Stomach (tissue), 9 donors: ENCODE measurements around the gene GULP1. TPM values are rescaled to one million over a fixed set of nuclear protein-coding genes. Genes with fewer than 3 reads are reported as not detected.

ENCODE experiments used
- DNase-seq, 2 donors: peaks; one replicate each; pipeline versions ENCODE4 v3.0.0 to v3.0.0-alpha.2; 2013 to 2019
- H3K27ac ChIP-seq, 5 donors: fragments of 200-600 bp in 4 of 5; sonication (generic) in 4 of 5; one replicate each; pipeline ENCODE4 v1.5.1; 2013 to 2019; ENCODE audit warnings: mild to moderate bottlenecking in 1 of 5, moderate library complexity in 1 of 5
- H3K27me3 ChIP-seq, 3 donors: fragments of 200-600 bp; sonication (generic); one replicate each; pipeline ENCODE4 v1.5.1; 2017 to 2019; ENCODE audit warnings: mixed run types in 1 of 3
- H3K36me3 ChIP-seq, 4 donors: fragments of 200-600 bp; sonication (generic); 1 replicate in 3 of 4; 2 replicates in 1 of 4; pipeline ENCODE4 v1.5.1; 2016 to 2019
- H3K4me1 ChIP-seq, 4 donors: fragments of 200-600 bp; sonication (generic); one replicate each; pipeline ENCODE4 v1.5.1; 2016 to 2019
- H3K4me3 ChIP-seq, 4 donors: fragments of 200-600 bp; sonication (generic) in 3 of 4; one replicate each; pipeline ENCODE4 v1.5.1; 2016 to 2019; ENCODE audit warnings: mild to moderate bottlenecking in 1 of 4
- H3K9me3 ChIP-seq, 4 donors: fragments of 200-600 bp; sonication (generic); one replicate each; pipeline ENCODE4 v1.5.1; 2016 to 2019
- EP300 ChIP-seq: sonication (generic); formaldehyde crosslinking; IDR thresholded peaks from one replicate; pipeline ENCODE4 v1.6.1; 2017; ENCODE audit warnings: antibody characterized with exemption
- POLR2A ChIP-seq, 4 donors: fragments of 450-650 bp; IDR thresholded peaks; one replicate each; pipeline ENCODE4 v1.6.1; 2016; ENCODE audit warnings: antibody characterized with exemption in 4 of 4, control low read depth in 2 of 4, mild to moderate bottlenecking in 1 of 4, moderate library complexity in 1 of 4
- POLR2AphosphoS5 ChIP-seq, 3 donors: sonication (generic); formaldehyde crosslinking; IDR thresholded peaks; one replicate each; pipeline ENCODE4 v1.6.1; 2016; ENCODE audit warnings: antibody characterized with exemption in 3 of 3
- WGBS, 5 donors: extraction: QIAGEN DNeasy Blood & Tissue Kit in 3 of 5; methylation state at CpG; one replicate each; pipeline versions ENCODE4 v1.1.5 to v1.1.7; 2013 to 2018; 5-methylcytosine and 5-hydroxymethylcytosine counted together
- intact Hi-C: fragments of 100-400 bp; cut with DNase I; formaldehyde crosslinking; loops from one replicate; pipeline ENCODE4 v1.15.1; 2023; ENCODE audit warnings: low total_unique reads
- polyA plus RNA-seq, 3 donors: library from polyadenylated mRNA; stranded (reverse); fragments of 200-250 nt; gene quantifications; one replicate each; pipeline ENCODE4 v1.2.3, GENCODE V29; 2013
- total RNA-seq, 5 donors: library from RNA; depleted of rRNA; stranded (reverse); fragments of >200 nt; gene quantifications; one replicate each; pipeline versions ENCODE4 v1.1.0 to v1.2.3, GENCODE V29; 2014 to 2016
- TF ChIP-seq, protein P1 (sequence below), 7 experiments: fragments of 450-650 bp in 4 of 7; fragments of 200-600 bp in 3 of 7; sonication (generic) in 3 of 7; IDR thresholded peaks; one replicate each; pipeline ENCODE4 v1.5.1; 2016 to 2019; ENCODE audit warnings: antibody characterized with exemption in 7 of 7, control low read depth in 2 of 7, mild to moderate bottlenecking in 1 of 7
- donor health status: healthy with polysubstance abuse.
- donor health status: Bipolar disorder and iron deficiency.
- donor health status: healthy.

The GULP1 gene
- total and polyA plus RNA-seq, 8 donors: 4.9 to 179 (median 32.8) TPM

GRCh38 chr2:188561473-188561979 lies 269.9 kb downstream of the GULP1 start:
- 88 to 100% (median 92%) methylated on average over 2 to 4 of the region's 4 CpGs for WGBS, 5 donors
- Histone ChIP-seq H3K27ac (no peak overlapping the region), H3K36me3 (peaks cover 0 to 26% (median 5%) of the 10 kb centered on the region in 4 donors), H3K27me3 (no peaks in the 10 kb centered on the region), H3K4me1 (no peaks in the 10 kb centered on the region), H3K9me3 (peaks cover 0 to 12% (median 3%) of the 10 kb centered on the region in 4 donors), H3K4me3 (no peak overlapping the region)
- TF ChIP-seq POLR2AphosphoS5 (IDR thresholded peaks at IDR 0.05): no peak
- TF ChIP-seq, protein P1, sequence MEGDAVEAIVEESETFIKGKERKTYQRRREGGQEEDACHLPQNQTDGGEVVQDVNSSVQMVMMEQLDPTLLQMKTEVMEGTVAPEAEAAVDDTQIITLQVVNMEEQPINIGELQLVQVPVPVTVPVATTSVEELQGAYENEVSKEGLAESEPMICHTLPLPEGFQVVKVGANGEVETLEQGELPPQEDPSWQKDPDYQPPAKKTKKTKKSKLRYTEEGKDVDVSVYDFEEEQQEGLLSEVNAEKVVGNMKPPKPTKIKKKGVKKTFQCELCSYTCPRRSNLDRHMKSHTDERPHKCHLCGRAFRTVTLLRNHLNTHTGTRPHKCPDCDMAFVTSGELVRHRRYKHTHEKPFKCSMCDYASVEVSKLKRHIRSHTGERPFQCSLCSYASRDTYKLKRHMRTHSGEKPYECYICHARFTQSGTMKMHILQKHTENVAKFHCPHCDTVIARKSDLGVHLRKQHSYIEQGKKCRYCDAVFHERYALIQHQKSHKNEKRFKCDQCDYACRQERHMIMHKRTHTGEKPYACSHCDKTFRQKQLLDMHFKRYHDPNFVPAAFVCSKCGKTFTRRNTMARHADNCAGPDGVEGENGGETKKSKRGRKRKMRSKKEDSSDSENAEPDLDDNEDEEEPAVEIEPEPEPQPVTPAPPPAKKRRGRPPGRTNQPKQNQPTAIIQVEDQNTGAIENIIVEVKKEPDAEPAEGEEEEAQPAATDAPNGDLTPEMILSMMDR (IDR thresholded peaks at IDR 0.05): no peak
- no peak for TF ChIP-seq EP300
- TF ChIP-seq POLR2A (IDR thresholded peaks at IDR 0.05): no peak
- DNase-seq: no peak
- intact Hi-C loops: no loop called here

- TF ChIP-seq POLR2AphosphoS5 (IDR thresholded peaks at IDR 0.05): no peak
- TF ChIP-seq EP300: no peak
- TF ChIP-seq, protein P1 (IDR thresholded peaks at IDR 0.05): no peak
- no peak for TF ChIP-seq POLR2A (IDR thresholded peaks at IDR 0.05)
- H3K4me1 ChIP-seq: no peaks in the 10 kb centered on the region
- H3K27me3 ChIP-seq: no peaks in the 10 kb centered on the region
- WGBS, 5 donors: 88 to 93% (median 92%) methylated on average over 4 of the region's 4 CpGs
- intact Hi-C loops: no loop called here
- peaks cover 0 to 26% (median 12%) of the 10 kb centered on the region in 4 donors for H3K36me3 ChIP-seq
- H3K4me3 ChIP-seq: no peak overlapping the region
- no peaks in the 10 kb centered on the region for H3K9me3 ChIP-seq
- H3K27ac ChIP-seq: no peak overlapping the region
- DNase-seq: no peak
Measured at GRCh38 chr2:188569431-188570165, 277.9 kb downstream of the GULP1 start.

DNA sequence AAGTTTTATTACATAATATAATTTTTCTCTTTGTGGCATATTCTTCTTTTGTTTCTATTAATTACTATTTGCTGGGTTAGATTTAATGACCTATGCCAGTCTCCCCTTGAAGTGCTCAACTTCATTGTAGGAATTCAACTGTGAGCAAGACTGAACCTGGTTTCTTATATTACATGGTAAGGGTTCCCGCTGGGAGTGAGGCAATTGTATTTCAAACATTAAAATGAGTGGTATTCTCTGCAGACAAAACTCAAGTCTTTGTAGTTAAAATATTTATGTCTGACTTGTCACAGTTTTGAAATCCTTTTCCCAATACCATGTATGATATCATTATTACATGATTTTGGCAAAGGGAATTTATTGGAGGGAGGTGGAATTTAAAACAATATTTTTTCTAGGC lies 278.7 kb downstream of the GULP1 start:
- TF ChIP-seq EP300: no peak
- TF ChIP-seq, protein P1 (IDR thresholded peaks at IDR 0.05): no peak
- no peak for TF ChIP-seq POLR2AphosphoS5 (IDR thresholded peaks at IDR 0.05)
- TF ChIP-seq POLR2A (IDR thresholded peaks at IDR 0.05): no peak
- peaks cover 0 to 26% (median 12%) of the 10 kb centered on the region in 4 donors for H3K36me3 ChIP-seq
- no peak overlapping the region for H3K4me3 ChIP-seq
- no peaks in the 10 kb centered on the region for H3K27me3 ChIP-seq
- H3K9me3 ChIP-seq: no peaks in the 10 kb centered on the region
- intact Hi-C loops: no loop called here
- no peak for DNase-seq
- no peaks in the 10 kb centered on the region for H3K4me1 ChIP-seq
- H3K27ac ChIP-seq: no peak overlapping the region
- 80 to 94% (median 92%) methylated on average over 1 of the region's 1 CpG for WGBS, 5 donors

- 88 to 91% (median 88%) methylated on average over 3 of the region's 3 CpGs for WGBS, 5 donors
- intact Hi-C loops: no loop called here
- peaks cover 0 to 26% (median 12%) of the 10 kb centered on the region in 4 donors for H3K36me3 ChIP-seq
Measured at GRCh38 chr2:188571543-188572303, 280.0 kb downstream of the GULP1 start.

More at GRCh38 chr2:188571543-188572303, 280.0 kb downstream of the GULP1 start:
- DNase-seq: no peak
- no peaks in the 10 kb centered on the region for H3K27me3 ChIP-seq
- H3K4me3 ChIP-seq: no peak overlapping the region
- H3K9me3 ChIP-seq: no peaks in the 10 kb centered on the region
- H3K27ac ChIP-seq: no peak overlapping the region
- H3K4me1 ChIP-seq: no peaks in the 10 kb centered on the region
- TF ChIP-seq, protein P1 (IDR thresholded peaks at IDR 0.05): no peak
- TF ChIP-seq POLR2A (IDR thresholded peaks at IDR 0.05) (no peak), POLR2AphosphoS5 (IDR thresholded peaks at IDR 0.05) (no peak), EP300 (no peak)
